ENCODE results near the gene CAPN1.
"Not testable (repeated sequence)": the region's sequence is repeated elsewhere in the genome, so short reads cannot be mapped to it uniquely, and the experiment has no call there.

Gene CAPN1

DNA sequence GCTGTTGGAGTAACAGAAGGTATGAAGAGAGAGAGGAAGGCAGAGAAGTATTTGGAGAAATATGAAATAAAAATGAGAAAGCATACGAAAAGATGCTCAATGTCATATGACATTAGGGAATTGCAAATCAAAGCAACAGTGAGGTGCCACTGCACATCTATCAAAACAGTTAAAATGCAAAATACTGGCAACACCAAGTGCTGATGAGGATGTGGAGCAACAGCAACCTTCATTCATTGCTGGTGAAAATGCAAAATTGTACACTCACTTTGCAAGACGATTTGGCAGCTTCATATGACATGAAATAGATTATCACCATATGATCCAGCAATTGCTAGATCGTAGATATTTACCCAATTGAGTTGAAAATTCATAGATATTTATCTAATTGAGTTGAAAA lies 21.1 kb upstream of the CAPN1 start:
- no peak for DNase-seq

- DNase-seq: no peak
Measured at GRCh38 chr11:65163684-65164083, 18.0 kb upstream of the CAPN1 start.

- DNase-seq: no peak
Measured at GRCh38 chr11:65165410-65166317, 16.1 kb upstream of the CAPN1 start.

GRCh38 chr11:65166893-65167292 lies 14.8 kb upstream of the CAPN1 start:
- no peak for DNase-seq

DNA sequence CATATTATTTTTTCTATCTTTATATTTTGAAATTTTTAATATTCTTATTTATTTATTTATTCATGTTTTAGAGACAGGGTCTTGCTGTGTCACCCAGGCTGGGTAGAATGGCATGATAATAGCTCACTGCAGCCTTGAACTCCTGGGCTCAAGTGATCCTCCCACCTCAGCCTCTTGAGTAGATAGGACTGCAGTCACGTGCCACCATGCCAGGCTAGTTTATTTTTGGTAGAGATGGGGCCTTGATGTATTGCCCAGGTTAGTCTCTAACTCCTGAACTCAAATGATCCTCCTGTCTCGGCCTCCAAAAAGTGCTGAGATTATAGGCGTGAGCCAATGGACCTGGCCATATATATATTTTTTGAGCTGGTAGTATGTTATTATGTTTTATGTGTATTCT lies 14.1 kb upstream of the CAPN1 start:
- no peak for DNase-seq

DNA sequence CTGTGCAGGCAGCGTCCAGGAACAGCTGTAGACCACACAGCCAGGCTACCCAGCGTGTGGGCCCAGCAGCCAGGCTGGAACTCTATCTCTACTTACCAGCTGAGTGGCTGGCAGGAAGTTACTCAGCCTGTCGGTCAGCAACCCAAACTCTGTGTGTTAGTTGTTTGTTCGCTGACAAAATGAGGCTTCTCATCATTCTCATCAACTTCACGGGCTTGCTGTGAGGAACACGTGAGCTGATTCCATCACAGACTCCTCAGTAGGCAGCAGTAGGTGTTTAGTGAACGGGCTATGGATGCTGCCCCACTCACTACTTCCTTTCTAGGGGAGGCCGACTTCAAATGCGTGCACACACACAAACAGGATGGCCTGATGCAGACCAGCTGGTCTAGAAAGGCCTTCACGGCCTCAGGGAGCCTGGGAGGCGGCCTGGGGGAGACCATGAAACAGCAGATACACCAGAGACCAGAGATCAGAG lies 12.5 kb upstream of the CAPN1 start:
- no peak for DNase-seq

DNA sequence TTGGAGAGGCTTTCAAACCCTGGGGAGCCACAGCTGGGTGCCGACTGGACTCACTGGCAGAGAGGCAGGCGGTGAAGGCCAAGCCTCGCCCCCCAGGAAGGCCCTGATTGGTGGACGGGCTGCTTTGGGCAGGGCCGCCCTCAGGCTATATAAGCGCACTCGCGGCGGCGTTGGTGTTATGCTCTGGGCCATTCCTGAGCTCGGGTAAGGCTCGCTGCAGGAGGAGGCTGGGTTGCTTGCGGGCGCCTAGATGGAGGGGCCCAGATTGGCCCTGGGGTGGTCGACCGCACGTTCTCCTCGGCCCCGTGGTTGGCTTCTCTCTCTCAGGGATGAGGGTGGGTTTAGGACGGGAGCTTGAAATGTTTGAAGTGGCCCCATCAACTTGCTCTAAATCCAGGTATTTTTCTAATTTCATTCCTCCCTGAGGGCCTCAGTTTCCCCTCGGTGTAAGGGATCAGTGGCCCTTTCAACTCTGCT lies 11.6 kb upstream of the CAPN1 start, which contains the start of gene SPDYC:
TSS of gene SPDYC (plus strand) at position 176 of the 477 bp plus-strand sequence. CDS start 1,125 bp downstream, outside the sequence.
- DNase-seq: no peak

- no peak for DNase-seq
Measured at GRCh38 chr11:65172600-65172999, 9.1 kb upstream of the CAPN1 start.

GRCh38 chr11:65174571-65175010 lies 7.1 kb upstream of the CAPN1 start:
- DNase-seq: not testable (repeated sequence)

DNA sequence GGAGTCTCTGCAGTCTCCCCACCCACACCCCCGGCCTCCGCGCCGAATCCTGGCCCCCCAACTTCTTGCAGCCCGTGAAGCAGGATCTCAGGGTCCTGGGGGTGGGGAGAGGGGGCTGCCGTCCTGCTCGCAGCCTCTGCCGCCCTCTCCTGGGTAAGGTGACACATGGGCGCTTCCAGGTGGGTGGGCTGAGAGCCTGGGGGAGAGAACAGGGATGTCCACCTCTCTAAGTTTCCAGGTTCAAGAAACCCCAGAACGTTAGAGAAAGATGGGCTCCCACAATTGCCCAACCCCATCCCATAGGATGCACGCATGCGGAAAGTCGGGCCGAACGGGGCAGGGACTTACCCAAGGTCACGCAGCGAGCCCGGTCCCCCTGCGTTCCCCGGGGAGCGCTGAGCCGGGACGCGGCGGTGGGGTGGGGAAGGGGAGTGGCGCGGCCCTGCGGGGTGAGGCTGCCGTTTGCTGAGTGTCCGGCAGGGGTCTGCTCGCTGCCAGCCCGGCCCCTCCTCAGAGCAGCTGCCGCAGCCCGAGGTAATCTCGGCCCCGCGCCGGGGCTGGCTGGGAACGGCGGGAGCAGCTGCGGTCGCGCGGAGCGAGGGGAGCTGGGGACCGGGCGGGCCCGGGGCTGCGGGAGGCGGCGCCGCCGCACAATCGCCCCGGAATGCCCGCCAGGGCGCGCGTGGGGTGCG lies 705 bp upstream of the CAPN1 start:
- peak; percentile 3 for DNase-seq

- DNase-seq: no peak
Measured at GRCh38 chr11:65182258-65183170, 786 bp downstream of the CAPN1 start.

DNA sequence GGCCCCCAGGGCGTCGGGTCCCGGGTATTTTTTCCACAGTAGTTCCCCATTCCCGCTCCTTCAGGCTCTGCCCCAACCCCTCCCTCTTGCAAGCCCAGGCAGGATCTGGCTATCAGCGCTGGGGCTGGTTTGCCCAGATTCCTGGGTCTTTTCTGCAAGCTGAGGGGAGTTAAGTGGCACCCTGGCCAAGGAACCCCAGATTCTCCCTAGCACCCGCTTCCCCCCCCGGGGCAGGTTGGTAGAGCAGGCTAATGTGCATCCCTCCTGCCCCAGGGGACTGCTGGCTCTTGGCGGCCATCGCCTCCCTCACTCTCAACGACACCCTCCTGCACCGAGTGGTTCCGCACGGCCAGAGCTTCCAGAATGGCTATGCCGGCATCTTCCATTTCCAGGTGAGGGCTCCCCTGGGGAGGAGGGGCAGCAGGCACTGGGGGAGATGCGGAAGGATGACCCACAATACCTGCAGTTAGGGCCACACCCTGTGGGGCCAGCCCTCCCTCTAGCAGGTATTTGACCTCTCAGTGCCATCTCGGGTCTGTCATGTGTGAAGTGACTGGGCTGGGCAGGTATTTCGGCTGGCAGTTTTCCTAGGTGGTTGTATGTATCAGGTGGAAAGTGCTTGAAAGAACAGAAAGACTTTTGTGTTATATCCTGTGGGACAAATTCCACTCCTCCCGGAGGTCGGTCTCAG lies 1.6 kb downstream of the CAPN1 start:
- DNase-seq: no peak

- no peak for DNase-seq
Measured at GRCh38 chr11:65184146-65184545, 2.4 kb downstream of the CAPN1 start.

GRCh38 chr11:65185171-65185570 lies 3.4 kb downstream of the CAPN1 start:
- DNase-seq: no peak

DNA sequence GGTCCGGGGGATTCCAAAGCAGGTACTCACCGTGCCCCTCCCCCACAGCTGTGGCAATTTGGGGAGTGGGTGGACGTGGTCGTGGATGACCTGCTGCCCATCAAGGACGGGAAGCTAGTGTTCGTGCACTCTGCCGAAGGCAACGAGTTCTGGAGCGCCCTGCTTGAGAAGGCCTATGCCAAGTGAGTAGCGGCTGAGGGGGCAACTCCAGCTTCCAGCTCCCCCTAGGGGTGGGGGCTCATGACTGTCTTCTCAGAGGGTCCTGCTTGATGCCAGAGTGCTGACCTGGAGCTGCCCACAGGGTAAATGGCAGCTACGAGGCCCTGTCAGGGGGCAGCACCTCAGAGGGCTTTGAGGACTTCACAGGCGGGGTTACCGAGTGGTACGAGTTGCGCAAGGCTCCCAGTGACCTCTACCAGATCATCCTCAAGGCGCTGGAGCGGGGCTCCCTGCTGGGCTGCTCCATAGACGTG lies 4.2 kb downstream of the CAPN1 start:
- DNase-seq: no peak

DNA sequence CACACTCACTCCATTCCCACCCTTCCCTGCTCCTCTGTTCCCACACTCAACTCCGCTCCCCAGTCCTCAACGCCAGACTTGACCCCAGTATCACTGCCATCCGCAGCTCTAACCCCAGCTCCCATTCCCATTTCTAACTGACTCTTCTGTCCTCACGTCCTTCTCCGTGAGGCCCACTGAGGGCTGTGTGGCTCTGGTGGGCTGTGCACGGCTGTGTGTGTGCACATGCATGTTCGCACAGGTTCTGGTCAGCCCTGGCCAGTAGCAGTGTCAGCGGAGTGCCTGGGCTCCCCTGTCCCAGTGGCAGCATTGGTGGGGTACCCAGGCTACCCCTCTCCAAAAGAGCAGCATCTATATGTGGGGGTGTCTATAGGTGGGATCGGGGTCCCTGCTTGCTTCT lies 5.0 kb downstream of the CAPN1 start:
- DNase-seq: no peak

GRCh38 chr11:65187146-65187675 lies 5.5 kb downstream of the CAPN1 start:
- no peak for DNase-seq

DNA sequence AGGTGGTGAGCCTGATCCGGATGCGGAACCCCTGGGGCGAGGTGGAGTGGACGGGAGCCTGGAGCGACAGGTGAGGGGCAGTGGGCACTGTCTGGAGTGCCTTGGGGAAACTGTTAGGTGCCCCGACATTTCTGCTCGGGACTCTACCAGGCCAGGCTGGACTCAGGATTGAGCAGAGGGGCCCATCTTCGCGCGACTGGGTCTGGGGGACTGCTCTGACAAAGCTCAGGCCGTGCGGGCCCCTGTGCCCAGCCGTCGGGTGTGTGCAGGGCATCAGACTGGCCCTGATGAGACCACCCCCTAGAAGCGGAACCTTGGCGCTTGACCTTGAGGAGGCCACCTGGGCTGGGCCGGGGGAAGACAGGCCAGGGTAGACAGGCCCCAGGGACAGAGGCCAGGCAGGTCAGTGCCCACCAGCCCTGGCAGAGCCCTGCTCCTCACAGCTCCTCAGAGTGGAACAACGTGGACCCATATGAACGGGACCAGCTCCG lies 6.3 kb downstream of the CAPN1 start:
- no peak for DNase-seq

DNA sequence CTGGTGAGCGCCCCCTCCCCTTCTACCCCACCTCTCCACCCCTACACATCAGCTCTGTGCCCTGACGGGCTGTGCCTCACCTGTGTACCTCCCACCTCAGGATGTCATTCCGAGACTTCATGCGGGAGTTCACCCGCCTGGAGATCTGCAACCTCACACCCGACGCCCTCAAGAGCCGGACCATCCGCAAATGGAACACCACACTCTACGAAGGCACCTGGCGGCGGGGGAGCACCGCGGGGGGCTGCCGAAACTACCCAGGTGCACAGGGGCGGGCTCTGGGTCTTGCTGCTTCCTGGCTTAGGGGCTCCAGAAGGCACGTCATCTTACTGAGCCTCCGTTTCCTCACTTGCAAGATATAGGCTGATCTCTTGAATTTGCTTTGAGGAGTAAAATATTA lies 6.8 kb downstream of the CAPN1 start:
- no peak for DNase-seq

DNA sequence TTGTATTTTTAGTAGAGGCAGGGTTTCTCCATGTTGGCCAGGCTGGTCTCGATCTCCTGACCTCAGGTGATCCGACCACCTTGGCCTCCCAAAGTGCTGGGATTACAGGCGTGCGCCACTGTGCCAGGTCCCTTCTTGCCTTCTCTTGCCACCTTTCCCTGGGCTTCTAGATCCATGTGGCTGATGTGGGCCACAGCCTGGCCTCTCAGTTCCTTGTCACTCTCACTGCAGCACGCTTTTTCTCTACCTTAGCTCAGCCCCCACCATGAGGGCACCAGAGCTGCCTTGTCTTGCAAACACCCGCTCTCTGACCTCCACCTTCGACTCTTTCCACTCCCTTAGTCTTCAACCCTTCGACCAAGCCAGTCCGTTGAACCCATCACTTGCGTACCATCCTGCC lies 7.5 kb downstream of the CAPN1 start:
- DNase-seq: no peak

GRCh38 chr11:65194564-65194963 lies 12.8 kb downstream of the CAPN1 start:
- DNase-seq: no peak
